ENCODE measurements around the gene SBF2.

The SBF2 gene

GRCh38 chr11:10208131-10208575, 85.9 kb downstream of the SBF2 start:
- H3K36me3 ChIP-seq (ENCODE audit: low read depth), result no peaks in the 10 kb centered on the region
- TF ChIP-seq CTCF (IDR thresholded peaks at IDR 0.05; ENCODE audit: poor library complexity, severe bottlenecking), result peak; percentile 90
- H3K27me3 ChIP-seq (ENCODE audit: insufficient read depth, poor library complexity, severe bottlenecking), result no peaks in the 10 kb centered on the region
- no peak overlapping the region for H3K4me3 ChIP-seq (ENCODE audit: severe bottlenecking)
- H3K9me3 ChIP-seq (ENCODE audit: severe bottlenecking), result peaks cover 12% of the 10 kb centered on the region
- peaks cover 12% of the 10 kb centered on the region for H3K4me1 ChIP-seq (ENCODE audit: insufficient read depth, poor library complexity, severe bottlenecking)
- no peak overlapping the region for H3K27ac ChIP-seq (ENCODE audit: poor library complexity, severe bottlenecking)
- DNase-seq (ENCODE audit: low spot score), result no peak
- ATAC-seq (ENCODE audit: low read depth), result peak; percentile 61

GRCh38 chr11:10205928-10206327, 88.1 kb downstream of the SBF2 start:
- H3K36me3 ChIP-seq (ENCODE audit: low read depth), result no peaks in the 10 kb centered on the region
- DNase-seq (ENCODE audit: low spot score), result no peak
- ATAC-seq (ENCODE audit: low read depth), result no peak
- H3K4me1 ChIP-seq (ENCODE audit: insufficient read depth, poor library complexity, severe bottlenecking), result peaks cover 12% of the 10 kb centered on the region
- H3K9me3 ChIP-seq (ENCODE audit: severe bottlenecking), result peaks cover 13% of the 10 kb centered on the region
- H3K4me3 ChIP-seq (ENCODE audit: severe bottlenecking), result no peak overlapping the region
- no peak overlapping the region for H3K27ac ChIP-seq (ENCODE audit: poor library complexity, severe bottlenecking)
- H3K27me3 ChIP-seq (ENCODE audit: insufficient read depth, poor library complexity, severe bottlenecking), result no peaks in the 10 kb centered on the region
- no peak for TF ChIP-seq CTCF (IDR thresholded peaks at IDR 0.05; ENCODE audit: poor library complexity, severe bottlenecking)

- peaks cover 14% of the 10 kb centered on the region for H3K9me3 ChIP-seq (ENCODE audit: severe bottlenecking)
- no peaks in the 10 kb centered on the region for H3K36me3 ChIP-seq (ENCODE audit: low read depth)
- DNase-seq (ENCODE audit: low spot score), result no peak
- H3K4me1 ChIP-seq (ENCODE audit: insufficient read depth, poor library complexity, severe bottlenecking), result peaks cover 12% of the 10 kb centered on the region
- no peak for TF ChIP-seq CTCF (IDR thresholded peaks at IDR 0.05; ENCODE audit: poor library complexity, severe bottlenecking)
- H3K27me3 ChIP-seq (ENCODE audit: insufficient read depth, poor library complexity, severe bottlenecking), result no peaks in the 10 kb centered on the region
- H3K4me3 ChIP-seq (ENCODE audit: severe bottlenecking), result no peak overlapping the region
- no peak overlapping the region for H3K27ac ChIP-seq (ENCODE audit: poor library complexity, severe bottlenecking)
- no peak for ATAC-seq (ENCODE audit: low read depth)
Observed at GRCh38 chr11:10204021-10204420, 90.0 kb downstream of the SBF2 start.

- no peaks in the 10 kb centered on the region for H3K27me3 ChIP-seq (ENCODE audit: insufficient read depth, poor library complexity, severe bottlenecking)
- H3K9me3 ChIP-seq (ENCODE audit: severe bottlenecking), result peaks cover 17% of the 10 kb centered on the region
- no peaks in the 10 kb centered on the region for H3K36me3 ChIP-seq (ENCODE audit: low read depth)
- no peaks in the 10 kb centered on the region for H3K4me1 ChIP-seq (ENCODE audit: insufficient read depth, poor library complexity, severe bottlenecking)
- no peak overlapping the region for H3K27ac ChIP-seq (ENCODE audit: poor library complexity, severe bottlenecking)
- DNase-seq (ENCODE audit: low spot score) (no peak), ATAC-seq (ENCODE audit: low read depth) (no peak)
- no peak overlapping the region for H3K4me3 ChIP-seq (ENCODE audit: severe bottlenecking)
- no peak for TF ChIP-seq CTCF (IDR thresholded peaks at IDR 0.05; ENCODE audit: poor library complexity, severe bottlenecking)
Observed at GRCh38 chr11:10201343-10201742, 92.7 kb downstream of the SBF2 start.

- Histone ChIP-seq H3K36me3 (ENCODE audit: low read depth) (peaks cover 10% of the 10 kb centered on the region), H3K4me3 (ENCODE audit: severe bottlenecking) (no peak overlapping the region), H3K4me1 (ENCODE audit: insufficient read depth, poor library complexity, severe bottlenecking) (no peaks in the 10 kb centered on the region), H3K27ac (ENCODE audit: poor library complexity, severe bottlenecking) (no peak overlapping the region), H3K27me3 (ENCODE audit: insufficient read depth, poor library complexity, severe bottlenecking) (no peaks in the 10 kb centered on the region), H3K9me3 (ENCODE audit: severe bottlenecking) (peaks cover 5% of the 10 kb centered on the region)
- DNase-seq (ENCODE audit: low spot score), result no peak
- ATAC-seq (ENCODE audit: low read depth), result no peak
- TF ChIP-seq CTCF (IDR thresholded peaks at IDR 0.05; ENCODE audit: poor library complexity, severe bottlenecking), result no peak
Observed at GRCh38 chr11:10197091-10197490, 96.9 kb downstream of the SBF2 start.
